Gastrocnemius medialis (tissue), 4 donors: Measurements from ENCODE around the gene CERK. TPM values are rescaled to one million over a fixed set of nuclear protein-coding genes. Genes with fewer than 3 reads are reported as not detected.

Experiments used
- ATAC-seq, 2 donors: fragments of 150-250 bp; one replicate each; pipeline ENCODE4 v1.9.1; 2016
- DNase-seq, 2 donors: peaks; one replicate each; pipeline ENCODE4 v3.0.0-alpha.2; 2019
- H3K27ac ChIP-seq, 4 donors: fragments of 200-600 bp; sonication (generic); 1 replicate in 1 of 4; 2 replicates in 3 of 4; pipeline ENCODE4 v1.5.1; 2016 to 2018; ENCODE audit warnings: mild to moderate bottlenecking in 2 of 4, moderate library complexity in 1 of 4
- H3K27me3 ChIP-seq, 3 donors: fragments of 200-600 bp; sonication (generic) in 2 of 3; 1 replicate in 1 of 3; 2 replicates in 2 of 3; pipeline versions ENCODE4 v1.5.1 to v1.6.0; 2016 to 2019; ENCODE audit warnings: mild to moderate bottlenecking in 1 of 3, moderate library complexity in 1 of 3
- H3K36me3 ChIP-seq, 2 donors: fragments of 200-600 bp; sonication (generic) in 1 of 2; one replicate each; pipeline ENCODE4 v1.5.1; 2017 to 2018
- H3K4me1 ChIP-seq, 2 donors: fragments of 200-600 bp; sonication (generic) in 1 of 2; one replicate each; pipeline ENCODE4 v1.5.1; 2016 to 2017; ENCODE audit warnings: mild to moderate bottlenecking in 2 of 2
- H3K4me3 ChIP-seq, 4 donors: fragments of 200-600 bp; sonication (generic) in 3 of 4; 1 replicate in 1 of 4; 2 replicates in 3 of 4; pipeline ENCODE4 v1.5.1; 2016 to 2019; ENCODE audit warnings: mild to moderate bottlenecking in 2 of 4
- H3K9me3 ChIP-seq, 3 donors: fragments of 200-600 bp; sonication (generic) in 2 of 3; 1 replicate in 1 of 3; 2 replicates in 2 of 3; pipeline ENCODE4 v1.5.1; 2016 to 2019
- POLR2A ChIP-seq, 2 donors: fragments of 450-650 bp; IDR thresholded peaks; one replicate each; pipeline ENCODE4 v1.6.1; 2017; ENCODE audit warnings: antibody characterized with exemption in 2 of 2, mild to moderate bottlenecking in 2 of 2, moderate library complexity in 2 of 2
- in situ Hi-C, 4 donors: fragments of 200-750 bp; cut with MboI; loops; one replicate each; pipeline versions ENCODE4 v1.15.0 to v1.8.0; 2017; ENCODE audit warnings: low sequenced_read_pairs in 4 of 4
- intact Hi-C: fragments of 100-400 bp; cut with DNase I; formaldehyde crosslinking; loops from one replicate; pipeline ENCODE4 v1.15.1; 2023; ENCODE audit warnings: low total_unique reads
- total RNA-seq, 4 donors: library from RNA; depleted of rRNA; stranded (reverse); fragments of >200 nt; gene quantifications; one replicate each; pipeline versions ENCODE4 v1.1.0 to v1.2.3, GENCODE V29; 2016
- TF ChIP-seq, protein P1 (sequence below), 5 experiments: fragments of 450-650 bp in 3 of 5; fragments of 200-600 bp in 2 of 5; sonication (generic) in 2 of 5; IDR thresholded peaks in 4 of 5; conservative IDR thresholded peaks in 1 of 5; 1 replicate in 4 of 5; 2 replicates in 1 of 5; pipeline ENCODE4 v1.5.1; 2016 to 2019; ENCODE audit warnings: antibody characterized with exemption in 5 of 5, mild to moderate bottlenecking in 3 of 5, moderate library complexity in 3 of 5

The CERK gene
- total RNA-seq, 4 donors from 2014 or later, result 32.7 to 38.7 (median 34.8) TPM

DNA sequence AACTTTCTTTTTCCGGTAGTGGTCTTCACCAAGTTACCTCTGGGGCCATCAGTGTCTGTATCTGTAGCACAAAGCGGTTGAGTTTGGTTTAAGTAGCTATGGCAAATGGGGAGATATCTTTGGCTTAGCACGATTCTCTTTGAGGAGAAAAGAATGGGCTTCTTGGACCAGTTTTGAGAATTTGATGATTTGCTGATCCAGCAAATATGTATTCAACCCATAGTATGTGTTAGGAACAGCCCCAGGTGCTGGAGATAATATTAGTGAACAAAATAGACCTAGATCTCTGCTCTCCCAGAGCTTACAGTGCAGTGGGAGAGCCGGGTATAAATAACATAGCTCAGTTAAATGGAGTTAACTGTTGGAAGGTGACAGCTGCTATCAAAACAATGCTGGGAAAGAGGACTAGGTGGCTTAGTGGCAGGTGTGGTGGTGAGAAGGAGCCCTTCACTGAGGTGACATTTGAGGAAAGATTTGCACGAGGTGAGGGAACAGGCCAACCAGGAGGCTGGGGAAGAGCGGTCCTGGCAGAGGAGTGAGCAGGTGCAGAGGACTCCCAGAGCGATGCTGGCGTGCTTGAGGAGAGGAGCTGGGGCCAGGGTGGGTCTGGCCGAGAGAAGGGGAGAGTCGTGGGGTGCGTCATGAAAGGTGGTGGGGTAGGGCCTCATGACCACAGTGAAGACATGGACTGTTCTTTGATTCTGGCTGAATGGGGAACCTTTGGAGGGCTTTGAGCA lies 29.4 kb upstream of the CERK start:
- no peaks in the 10 kb centered on the region for H3K36me3 ChIP-seq
- TF ChIP-seq POLR2A (IDR thresholded peaks at IDR 0.05), result no peak
- TF ChIP-seq, protein P1, sequence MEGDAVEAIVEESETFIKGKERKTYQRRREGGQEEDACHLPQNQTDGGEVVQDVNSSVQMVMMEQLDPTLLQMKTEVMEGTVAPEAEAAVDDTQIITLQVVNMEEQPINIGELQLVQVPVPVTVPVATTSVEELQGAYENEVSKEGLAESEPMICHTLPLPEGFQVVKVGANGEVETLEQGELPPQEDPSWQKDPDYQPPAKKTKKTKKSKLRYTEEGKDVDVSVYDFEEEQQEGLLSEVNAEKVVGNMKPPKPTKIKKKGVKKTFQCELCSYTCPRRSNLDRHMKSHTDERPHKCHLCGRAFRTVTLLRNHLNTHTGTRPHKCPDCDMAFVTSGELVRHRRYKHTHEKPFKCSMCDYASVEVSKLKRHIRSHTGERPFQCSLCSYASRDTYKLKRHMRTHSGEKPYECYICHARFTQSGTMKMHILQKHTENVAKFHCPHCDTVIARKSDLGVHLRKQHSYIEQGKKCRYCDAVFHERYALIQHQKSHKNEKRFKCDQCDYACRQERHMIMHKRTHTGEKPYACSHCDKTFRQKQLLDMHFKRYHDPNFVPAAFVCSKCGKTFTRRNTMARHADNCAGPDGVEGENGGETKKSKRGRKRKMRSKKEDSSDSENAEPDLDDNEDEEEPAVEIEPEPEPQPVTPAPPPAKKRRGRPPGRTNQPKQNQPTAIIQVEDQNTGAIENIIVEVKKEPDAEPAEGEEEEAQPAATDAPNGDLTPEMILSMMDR (IDR thresholded peaks at IDR 0.05 in 4 of 5, conservative IDR thresholded peaks at IDR 0.05 in 1 of 5), result no peak
- no peaks in the 10 kb centered on the region for H3K9me3 ChIP-seq
- peaks cover 44 to 52% of the 10 kb centered on the region in 2 donors for H3K4me1 ChIP-seq
- DNase-seq (no peak), ATAC-seq (no peak)
- in situ Hi-C loops, result no loop called here
- intact Hi-C loops, result no loop called here
- peak overlapping the region in 2 of 4 donors; percentile 87 to 92 for H3K27ac ChIP-seq
- no peaks in the 10 kb centered on the region for H3K27me3 ChIP-seq
- no peak overlapping the region for H3K4me3 ChIP-seq

DNA sequence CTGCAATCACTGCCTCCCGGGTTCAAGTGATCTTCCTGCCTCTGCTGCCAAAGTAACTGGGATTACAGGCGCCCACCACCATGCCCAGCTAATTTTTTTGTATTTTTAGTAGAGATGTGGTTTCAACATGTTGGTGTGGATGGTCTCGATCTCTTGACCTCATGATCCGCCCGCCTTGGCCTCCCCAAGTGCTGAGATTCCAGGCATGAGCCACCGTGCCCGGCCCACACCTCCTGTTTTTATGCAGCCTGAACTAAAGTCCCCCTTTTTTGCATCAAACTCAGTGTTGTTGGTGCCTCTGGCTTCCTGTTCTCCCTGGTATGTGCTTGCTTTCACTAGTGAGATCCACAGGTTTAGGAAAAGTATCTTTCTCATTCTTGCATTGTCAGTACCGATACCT lies 28.6 kb upstream of the CERK start:
- H3K27me3 ChIP-seq, result no peaks in the 10 kb centered on the region
- H3K4me1 ChIP-seq, result peaks cover 44 to 54% of the 10 kb centered on the region in 2 donors
- H3K4me3 ChIP-seq, result no peak overlapping the region
- intact Hi-C loops (no loop called here), in situ Hi-C loops (no loop called here)
- no peaks in the 10 kb centered on the region for H3K9me3 ChIP-seq
- ATAC-seq (no peak), DNase-seq (no peak)
- H3K27ac ChIP-seq, result no peak overlapping the region
- TF ChIP-seq, protein P1 (IDR thresholded peaks at IDR 0.05 in 4 of 5, conservative IDR thresholded peaks at IDR 0.05 in 1 of 5), result no peak
- no peak for TF ChIP-seq POLR2A (IDR thresholded peaks at IDR 0.05)
- H3K36me3 ChIP-seq, result no peaks in the 10 kb centered on the region

DNA sequence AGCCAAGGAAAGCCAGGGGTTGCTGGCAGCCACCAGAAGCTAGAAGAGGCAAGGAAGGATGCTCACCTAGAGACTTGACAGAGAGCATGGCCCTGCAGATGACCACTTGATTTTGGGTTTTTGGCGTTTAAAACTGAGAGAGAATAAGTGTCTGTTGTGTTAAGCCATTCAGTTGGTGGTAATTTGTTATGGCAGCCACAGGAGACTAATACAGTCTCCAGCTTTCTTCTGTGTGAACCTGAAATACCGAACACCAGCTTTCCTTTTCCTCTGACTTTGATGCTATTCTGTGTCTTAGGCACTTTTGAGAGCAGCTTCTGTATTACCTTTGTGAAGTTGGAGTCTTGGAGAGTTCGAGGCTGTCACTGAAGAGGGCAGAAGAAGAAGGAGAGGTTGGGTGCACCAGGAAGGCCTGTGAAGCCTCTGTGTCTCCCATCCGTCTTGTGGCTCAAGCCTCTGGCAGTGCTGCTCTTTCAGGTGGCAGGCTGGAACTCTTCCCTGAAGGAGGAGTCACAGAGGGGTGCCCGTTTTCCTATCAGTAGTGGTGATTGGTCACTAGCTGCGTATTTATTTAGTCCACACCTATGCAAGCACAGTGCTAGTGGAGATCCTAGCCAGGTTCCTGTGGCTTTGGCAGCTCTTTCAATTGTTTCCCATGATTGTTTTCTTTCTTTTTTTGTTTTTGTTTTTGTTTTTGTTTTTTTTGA lies 26.9 kb upstream of the CERK start:
- in situ Hi-C loops (no loop called here), intact Hi-C loops (no loop called here)
- Histone ChIP-seq H3K4me3 (no peak overlapping the region), H3K9me3 (no peaks in the 10 kb centered on the region), H3K27ac (peak overlapping the region in 2 of 4 donors; percentile 13 to 98), H3K36me3 (no peaks in the 10 kb centered on the region), H3K4me1 (peaks cover 40 to 54% of the 10 kb centered on the region in 2 donors), H3K27me3 (no peaks in the 10 kb centered on the region)
- no peak for ATAC-seq
- no peak for DNase-seq
- TF ChIP-seq, protein P1 (IDR thresholded peaks at IDR 0.05 in 4 of 5, conservative IDR thresholded peaks at IDR 0.05 in 1 of 5), result no peak
- TF ChIP-seq POLR2A (IDR thresholded peaks at IDR 0.05), result no peak

DNA sequence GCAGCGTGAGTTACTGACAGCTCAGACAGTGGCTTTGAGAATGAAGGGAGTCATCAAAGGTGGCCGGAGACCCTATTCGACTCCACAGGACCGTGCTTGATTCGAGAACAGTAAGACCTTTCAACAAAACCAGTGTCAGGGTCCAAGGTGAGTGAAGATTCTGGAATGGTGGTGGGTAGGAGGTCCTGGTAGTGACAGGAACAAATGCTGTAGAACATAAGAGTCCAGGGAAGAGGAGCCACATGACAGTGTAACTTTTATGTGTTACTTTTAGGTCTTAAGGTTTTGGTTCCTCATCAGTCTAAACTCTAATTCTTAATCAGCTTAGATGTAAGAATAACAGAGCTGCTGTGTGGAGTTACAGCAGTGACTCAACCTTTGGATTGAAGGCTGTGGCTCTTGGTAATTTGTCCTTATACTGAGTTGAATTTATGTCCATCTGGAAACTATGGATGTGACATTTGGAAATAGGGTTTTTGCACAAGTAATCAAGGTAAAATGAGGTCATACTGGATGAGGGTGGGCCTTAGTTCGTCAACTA lies 26.2 kb upstream of the CERK start:
- Histone ChIP-seq H3K9me3 (no peaks in the 10 kb centered on the region), H3K27ac (peak overlapping the region; percentile 96 to 99 (median 98)), H3K4me1 (peaks cover 32 to 47% of the 10 kb centered on the region in 2 donors), H3K4me3 (no peak overlapping the region), H3K36me3 (no peaks in the 10 kb centered on the region), H3K27me3 (no peaks in the 10 kb centered on the region)
- DNase-seq (no peak), ATAC-seq (no peak)
- intact Hi-C loops, result no loop called here
- TF ChIP-seq, protein P1 (IDR thresholded peaks at IDR 0.05 in 4 of 5, conservative IDR thresholded peaks at IDR 0.05 in 1 of 5), result no peak
- no peak for TF ChIP-seq POLR2A (IDR thresholded peaks at IDR 0.05)
- in situ Hi-C loops, result no loop called here
